Ectodermal cell (in vitro differentiated cells): ENCODE results near the gene PKLR.

Source experiments
- H3K27ac ChIP-seq: 2 replicates; pipeline ENCODE4 v1.7.0; 2013; ENCODE audit warnings: mild to moderate bottlenecking, low read depth, low read length; ENCODE audit not compliant: insufficient read depth, poor library complexity, severe bottlenecking
- H3K27me3 ChIP-seq: 2 replicates; pipeline ENCODE4 v1.7.0; 2013; ENCODE audit warnings: mild to moderate bottlenecking, low read length; ENCODE audit not compliant: insufficient read depth, control insufficient read depth, poor library complexity, severe bottlenecking
- H3K36me3 ChIP-seq: one replicate; pipeline ENCODE4 v1.7.0; 2013; ENCODE audit warnings: low read length; ENCODE audit not compliant: control insufficient read depth, insufficient read depth
- H3K4me1 ChIP-seq: one replicate; pipeline ENCODE4 v1.7.0; 2013; ENCODE audit warnings: low read length; ENCODE audit not compliant: control insufficient read depth, insufficient read depth
- H3K4me3 ChIP-seq: 2 replicates; pipeline ENCODE4 v1.7.0; 2013; ENCODE audit warnings: low read depth, low read length, control low read depth; ENCODE audit not compliant: insufficient read depth
- H3K9me3 ChIP-seq: 2 replicates; pipeline ENCODE4 v1.7.0; 2013; ENCODE audit warnings: mild to moderate bottlenecking, low read length, moderate library complexity; ENCODE audit not compliant: control insufficient read depth
- WGBS, 2 experiments: methylation state at CpG; one replicate each; pipeline ENCODE4 v1.1.7; 2013; ENCODE audit warnings: missing lambda C conversion rate in 2 of 2; 5-methylcytosine and 5-hydroxymethylcytosine counted together

Gene PKLR

DNA sequence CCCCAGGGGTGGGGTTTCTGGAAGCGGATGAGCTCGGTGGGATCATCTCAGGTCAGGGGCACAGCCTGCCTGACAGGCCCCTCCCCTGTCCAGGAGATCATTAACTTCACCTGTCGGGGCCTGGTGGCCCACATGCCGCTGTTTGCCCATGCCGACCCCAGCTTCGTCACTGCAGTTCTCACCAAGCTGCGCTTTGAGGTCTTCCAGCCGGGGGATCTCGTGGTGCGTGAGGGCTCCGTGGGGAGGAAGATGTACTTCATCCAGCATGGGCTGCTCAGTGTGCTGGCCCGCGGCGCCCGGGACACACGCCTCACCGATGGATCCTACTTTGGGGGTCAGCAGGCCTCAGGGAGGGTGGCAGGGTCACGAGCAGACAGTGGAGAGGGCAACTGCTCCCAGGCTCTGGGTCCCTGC is 15.6 kb downstream of the PKLR start:
- H3K27me3 ChIP-seq: no peaks in the 10 kb centered on the region
- no peaks in the 10 kb centered on the region for H3K9me3 ChIP-seq
- WGBS, 2 experiments: 96% methylated on average over 18 of the region's 18 CpGs
- no peaks in the 10 kb centered on the region for H3K36me3 ChIP-seq
- no peaks in the 10 kb centered on the region for H3K4me1 ChIP-seq
- no peak overlapping the region for H3K4me3 ChIP-seq
- no peak overlapping the region for H3K27ac ChIP-seq

GRCh38 chr1:155285063-155285462 is 16.2 kb downstream of the PKLR start:
- H3K4me1 ChIP-seq: no peaks in the 10 kb centered on the region
- no peaks in the 10 kb centered on the region for H3K9me3 ChIP-seq
- H3K27me3 ChIP-seq: no peaks in the 10 kb centered on the region
- H3K4me3 ChIP-seq: no peak overlapping the region
- H3K27ac ChIP-seq: no peak overlapping the region
- H3K36me3 ChIP-seq: no peaks in the 10 kb centered on the region
- WGBS, 2 experiments: 93 to 95% methylated on average over 14 of the region's 14 CpGs

DNA sequence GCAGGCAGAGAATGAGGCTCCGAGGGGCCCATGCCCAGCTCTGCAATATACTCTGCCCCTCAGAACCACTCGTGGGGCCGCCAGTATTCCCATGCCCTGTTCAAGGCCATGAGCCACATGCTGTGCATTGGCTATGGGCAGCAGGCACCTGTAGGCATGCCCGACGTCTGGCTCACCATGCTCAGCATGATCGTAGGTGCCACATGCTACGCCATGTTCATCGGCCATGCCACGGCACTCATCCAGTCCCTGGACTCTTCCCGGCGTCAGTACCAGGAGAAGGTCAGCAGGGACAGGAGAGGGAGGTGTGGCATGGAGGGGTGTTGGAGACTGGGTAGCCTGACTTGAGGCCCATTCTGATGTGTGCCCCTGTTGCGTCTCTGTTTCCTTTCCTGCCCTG is 16.8 kb downstream of the PKLR start:
- Histone ChIP-seq H3K4me3 (no peak overlapping the region), H3K9me3 (no peaks in the 10 kb centered on the region), H3K27me3 (no peaks in the 10 kb centered on the region), H3K4me1 (peaks cover under 1% of the 10 kb centered on the region), H3K36me3 (no peaks in the 10 kb centered on the region), H3K27ac (no peak overlapping the region)
- whole genome bisulfite sequencing, 2 experiments: 94% methylated on average over 12 of the region's 12 CpGs

GRCh38 chr1:155282488-155283091 is 18.6 kb downstream of the PKLR start:
- peaks cover 4% of the 10 kb centered on the region for H3K27me3 ChIP-seq
- no peak overlapping the region for H3K4me3 ChIP-seq
- no peak overlapping the region for H3K27ac ChIP-seq
- 93 to 95% methylated on average over 25 to 29 of the region's 29 CpGs for WGBS, 2 experiments
- H3K36me3 ChIP-seq: no peaks in the 10 kb centered on the region
- no peaks in the 10 kb centered on the region for H3K9me3 ChIP-seq
- H3K4me1 ChIP-seq: peaks cover 14% of the 10 kb centered on the region

DNA sequence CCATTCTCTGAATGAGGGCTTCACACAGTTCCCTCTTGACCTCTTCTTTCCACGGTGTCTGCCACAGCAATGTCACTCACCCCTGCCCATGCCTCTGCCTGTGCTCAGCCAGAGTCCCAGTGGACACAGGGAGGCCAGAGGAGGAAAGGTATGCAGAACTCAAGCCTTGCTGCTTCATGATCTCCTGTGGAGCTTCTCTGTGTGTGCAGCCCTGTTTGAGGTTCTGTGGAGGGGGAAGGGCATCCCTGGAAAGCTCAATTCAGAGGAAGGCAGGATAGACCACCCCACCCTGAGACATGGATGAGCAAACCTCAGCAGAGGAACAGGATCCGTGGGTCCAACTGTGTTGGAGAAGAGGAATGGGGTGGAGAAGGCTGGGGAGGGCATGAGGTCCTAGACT is 22.0 kb downstream of the PKLR start:
- 57 to 66% methylated on average over 2 of the region's 2 CpGs for WGBS, 2 experiments
- Histone ChIP-seq H3K9me3 (no peaks in the 10 kb centered on the region), H3K4me1 (peaks cover 14% of the 10 kb centered on the region), H3K4me3 (no peak overlapping the region), H3K27me3 (peaks cover 8% of the 10 kb centered on the region), H3K36me3 (no peaks in the 10 kb centered on the region), H3K27ac (no peak overlapping the region)

- H3K4me1 ChIP-seq: peaks cover 14% of the 10 kb centered on the region
- no peaks in the 10 kb centered on the region for H3K9me3 ChIP-seq
- no peak overlapping the region for H3K27ac ChIP-seq
- WGBS, 2 experiments: 45 to 50% methylated on average over 10 of the region's 10 CpGs
- H3K4me3 ChIP-seq: no peak overlapping the region
- H3K36me3 ChIP-seq: no peaks in the 10 kb centered on the region
- peaks cover 8% of the 10 kb centered on the region for H3K27me3 ChIP-seq
Observed at GRCh38 chr1:155278689-155279160, 22.5 kb downstream of the PKLR start.

GRCh38 chr1:155277902-155278688 is 23.1 kb downstream of the PKLR start:
- H3K27me3 ChIP-seq: peaks cover 8% of the 10 kb centered on the region
- no peak overlapping the region for H3K27ac ChIP-seq
- peaks cover 14% of the 10 kb centered on the region for H3K4me1 ChIP-seq
- H3K4me3 ChIP-seq: peak overlapping the region; percentile 65
- 1 to 2% methylated on average over 29 of the region's 29 CpGs for WGBS, 2 experiments
- no peaks in the 10 kb centered on the region for H3K9me3 ChIP-seq
- no peaks in the 10 kb centered on the region for H3K36me3 ChIP-seq

- 1% methylated on average over 68 of the region's 68 CpGs for WGBS, 2 experiments
- Histone ChIP-seq H3K9me3 (no peaks in the 10 kb centered on the region), H3K4me1 (peaks cover 14% of the 10 kb centered on the region), H3K27me3 (peaks cover 8% of the 10 kb centered on the region), H3K27ac (no peak within 1 kb of the TSS), H3K4me3 (peak within 1 kb of the TSS; percentile 65), H3K36me3 (no peaks in the 10 kb centered on the region)
Observed at GRCh38 chr1:155277070-155277901, 24.0 kb downstream of the PKLR start, which contains the start of gene HCN3. TSS of gene HCN3 (plus strand) at chr1:155277463. CDS start at chr1:155277591, 128 bp downstream.

- peaks cover 21% of the 10 kb centered on the region for H3K36me3 ChIP-seq
- peak within 1 kb of the TSS; percentile 73 for H3K4me3 ChIP-seq
- H3K27me3 ChIP-seq: peaks cover 4% of the 10 kb centered on the region
- peak within 1 kb of the TSS; percentile 87 for H3K27ac ChIP-seq
- 19 to 21% methylated on average over 61 of the region's 61 CpGs for WGBS, 2 experiments
- peaks cover 7% of the 10 kb centered on the region for H3K4me1 ChIP-seq
- H3K9me3 ChIP-seq: no peaks in the 10 kb centered on the region
Observed at GRCh38 chr1:155273343-155274245, 27.6 kb downstream of the PKLR start, which contains the start of gene CLK2. TSS of gene CLK2 (minus strand) at chr1:155273504. CDS start at chr1:155270977, 2,527 bp downstream.
